HG02884 (cell line): ENCODE results near the gene PDP2.

Experiments used
- ATAC-seq: cut with Tn5 transposase; IDR thresholded peaks from one replicate; pipeline ENCODE4 v1.9.1; 2021; ENCODE audit warnings: mild to moderate bottlenecking, moderate library complexity; ENCODE audit not compliant: unreplicated experiment

PDP2 gene

GRCh38 chr16:66880288-66881013 is at the start of gene PDP2:
PDP2 (plus strand) TSS chr16:66880515; CDS start chr16:66884285, 3,770 bp downstream.
- ATAC-seq, result peak; percentile 97

- ATAC-seq, result no peak
Measured at GRCh38 chr16:66832190-66832589, 48.1 kb upstream of the PDP2 start.

- no peak for ATAC-seq
Measured at GRCh38 chr16:66832661-66833305, 47.5 kb upstream of the PDP2 start.

- no peak for ATAC-seq
Measured at GRCh38 chr16:66834746-66835145, 45.6 kb upstream of the PDP2 start.

- ATAC-seq, result no peak
Measured at GRCh38 chr16:66840883-66841282, 39.4 kb upstream of the PDP2 start.

- ATAC-seq, result no peak
Measured at GRCh38 chr16:66841366-66841765, 38.9 kb upstream of the PDP2 start.

- no peak for ATAC-seq
Measured at GRCh38 chr16:66842765-66843164, 37.5 kb upstream of the PDP2 start.

- ATAC-seq, result no peak
Measured at GRCh38 chr16:66843191-66843590, 37.1 kb upstream of the PDP2 start.

GRCh38 chr16:66844009-66844341 is 36.3 kb upstream of the PDP2 start:
- no peak for ATAC-seq

GRCh38 chr16:66844342-66845079 is 35.8 kb upstream of the PDP2 start, which contains the start of gene CA7:
CA7 (plus strand) TSS chr16:66844414; CDS start chr16:66844488, 74 bp downstream.
- ATAC-seq, result no peak

GRCh38 chr16:66845080-66845410 is 35.3 kb upstream of the PDP2 start:
- no peak for ATAC-seq

GRCh38 chr16:66845791-66846221 is 34.5 kb upstream of the PDP2 start:
- no peak for ATAC-seq

- ATAC-seq, result no peak
Measured at GRCh38 chr16:66846266-66846665, 34.0 kb upstream of the PDP2 start.

- no peak for ATAC-seq
Measured at GRCh38 chr16:66846831-66847230, 33.5 kb upstream of the PDP2 start.

- ATAC-seq, result no peak
Measured at GRCh38 chr16:66847533-66848067, 32.7 kb upstream of the PDP2 start.

- ATAC-seq, result no peak
Measured at GRCh38 chr16:66848172-66848571, 32.1 kb upstream of the PDP2 start.

- ATAC-seq, result no peak
Measured at GRCh38 chr16:66849021-66849420, 31.3 kb upstream of the PDP2 start.

- no peak for ATAC-seq
Measured at GRCh38 chr16:66849549-66849948, 30.8 kb upstream of the PDP2 start.

- ATAC-seq, result no peak
Measured at GRCh38 chr16:66850115-66850815, 30.1 kb upstream of the PDP2 start.

GRCh38 chr16:66851166-66851964 is 28.9 kb upstream of the PDP2 start:
- ATAC-seq, result no peak
